IPS DF 19.7 (cell line): ENCODE measurements around the gene WASF2.
"Not testable (repeated sequence)": the region's sequence is repeated elsewhere in the genome, so short reads cannot be mapped to it uniquely, and the experiment has no call there.

Source experiments
- DNase-seq: peaks from one replicate; pipeline ENCODE4 v3.0.0-alpha.2; 2013; ENCODE audit warnings: low read depth, low spot score

WASF2 gene

GRCh38 chr1:27489973-27490741 lies at the start of gene WASF2:
TSS of gene WASF2 (minus strand) at chr1:27490167. CDS start at chr1:27428890, 61,277 bp downstream.
- peak; percentile 88 for DNase-seq

GRCh38 chr1:27538793-27539192 lies 48.8 kb upstream of the WASF2 start:
- DNase-seq, result no peak

GRCh38 chr1:27538305-27538676 lies 48.3 kb upstream of the WASF2 start:
- not testable (repeated sequence) for DNase-seq

- no peak for DNase-seq
Measured at GRCh38 chr1:27536767-27537166, 46.8 kb upstream of the WASF2 start.

GRCh38 chr1:27536010-27536757 lies 46.2 kb upstream of the WASF2 start:
- DNase-seq, result no peak

- no peak for DNase-seq
Measured at GRCh38 chr1:27535386-27535785, 45.4 kb upstream of the WASF2 start.

- DNase-seq, result no peak
Measured at GRCh38 chr1:27531959-27532685, 42.2 kb upstream of the WASF2 start.

GRCh38 chr1:27530192-27530591 lies 40.2 kb upstream of the WASF2 start:
- no peak for DNase-seq

GRCh38 chr1:27529704-27530018 lies 39.7 kb upstream of the WASF2 start:
- no peak for DNase-seq

- no peak for DNase-seq
Measured at GRCh38 chr1:27528818-27529703, 39.1 kb upstream of the WASF2 start.

GRCh38 chr1:27527890-27528817 lies 38.2 kb upstream of the WASF2 start:
- DNase-seq, result no peak

- peak; percentile 80 for DNase-seq
Measured at GRCh38 chr1:27527223-27527889, 37.4 kb upstream of the WASF2 start.

GRCh38 chr1:27526569-27527222 lies 36.7 kb upstream of the WASF2 start:
- no peak for DNase-seq

- DNase-seq, result no peak
Measured at GRCh38 chr1:27525296-27526272, 35.6 kb upstream of the WASF2 start.

GRCh38 chr1:27523337-27524020 lies 33.5 kb upstream of the WASF2 start:
- DNase-seq, result no peak

GRCh38 chr1:27522432-27523336 lies 32.7 kb upstream of the WASF2 start:
- no peak for DNase-seq
